Activated CD8-positive, alpha-beta memory T cell treated with anti-CD3 and anti-CD28 coated beads for 24 hours (primary cell): ENCODE data around the gene DROSHA.
"Not testable (repeated sequence)": the region's sequence is repeated elsewhere in the genome, so short reads cannot be mapped to it uniquely, and the experiment has no call there.

Source experiments
- DNase-seq: peaks from one replicate; pipeline ENCODE4 v3.0.0-alpha.2; 2020

The DROSHA gene

DNA sequence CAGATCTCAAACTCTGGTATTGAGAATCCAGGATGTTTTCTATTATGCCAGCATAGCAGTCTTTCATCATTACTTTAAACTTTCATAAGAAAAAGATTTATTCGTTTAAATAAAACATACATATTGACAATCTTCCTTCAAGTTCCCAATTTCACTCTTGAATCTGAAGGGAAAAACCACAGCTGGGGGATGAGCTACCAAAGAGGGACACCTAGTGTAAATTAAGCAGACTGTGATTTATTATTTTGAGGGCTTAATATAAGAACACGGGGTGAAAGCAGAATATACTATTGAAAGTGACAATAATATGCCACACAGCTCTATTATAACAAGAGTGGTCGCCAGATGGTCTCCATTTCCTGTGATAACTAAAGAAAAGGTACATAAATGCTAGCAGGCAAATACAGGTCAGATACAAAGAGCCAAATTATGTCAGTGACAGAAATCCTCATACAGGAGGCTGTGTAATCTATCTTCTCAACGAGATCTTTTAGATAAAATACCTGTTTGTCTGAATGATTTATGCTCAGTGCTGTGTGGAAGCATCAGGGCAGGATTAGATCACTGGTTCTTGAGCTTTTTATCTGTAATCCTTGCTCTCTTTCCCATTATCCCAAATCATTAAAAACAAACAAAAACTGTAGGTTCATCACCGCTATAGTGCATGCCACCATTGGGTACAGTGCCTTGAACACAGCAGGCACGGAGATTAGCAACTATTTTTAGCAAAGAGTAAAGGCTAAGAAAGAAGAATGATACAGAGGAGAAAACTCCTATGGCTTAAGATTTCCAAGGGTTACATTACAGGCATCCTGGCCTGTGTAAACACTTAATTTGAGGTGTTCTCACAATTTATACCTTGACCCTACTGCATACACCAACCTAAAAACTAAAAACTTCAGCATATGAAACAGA is 116.6 kb downstream of the DROSHA start:
- no peak for DNase-seq

DNA sequence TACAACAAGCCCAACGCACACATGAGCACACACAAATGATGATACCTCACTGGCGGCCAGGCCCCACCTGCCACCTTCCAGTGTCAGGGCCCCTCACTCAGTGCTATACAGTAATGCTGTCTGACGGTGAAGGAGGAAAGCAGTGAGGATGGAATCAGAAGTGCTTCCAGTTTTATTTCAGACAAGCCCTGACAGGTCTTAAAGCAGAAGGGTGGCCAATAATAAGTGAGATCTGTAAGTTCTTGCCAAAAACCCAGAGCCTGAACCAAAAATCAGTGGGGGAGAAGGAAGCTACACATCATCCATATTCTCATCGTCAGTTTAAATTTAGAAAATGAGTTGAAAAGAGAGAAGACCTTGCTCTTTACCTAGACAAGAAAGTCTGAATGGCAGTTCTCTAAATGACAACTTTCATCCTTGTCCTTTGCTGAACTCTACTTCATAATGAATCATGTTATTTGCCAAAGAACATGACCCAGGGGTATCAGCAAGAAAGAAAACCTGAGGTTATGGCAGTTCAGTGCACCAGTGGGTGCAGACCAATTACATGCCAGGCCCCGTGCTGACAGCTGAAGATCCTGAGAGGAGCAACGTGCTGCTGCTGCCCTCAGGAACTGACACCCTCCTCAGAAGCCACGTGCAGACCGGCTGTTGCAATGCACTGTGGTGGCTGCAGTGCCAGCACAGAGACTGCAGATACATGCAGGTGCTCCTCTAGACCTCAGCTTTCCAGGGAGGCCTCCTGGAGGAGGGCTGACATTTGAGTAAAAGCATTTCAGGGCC is 118.7 kb downstream of the DROSHA start:
- DNase-seq: no peak

DNA sequence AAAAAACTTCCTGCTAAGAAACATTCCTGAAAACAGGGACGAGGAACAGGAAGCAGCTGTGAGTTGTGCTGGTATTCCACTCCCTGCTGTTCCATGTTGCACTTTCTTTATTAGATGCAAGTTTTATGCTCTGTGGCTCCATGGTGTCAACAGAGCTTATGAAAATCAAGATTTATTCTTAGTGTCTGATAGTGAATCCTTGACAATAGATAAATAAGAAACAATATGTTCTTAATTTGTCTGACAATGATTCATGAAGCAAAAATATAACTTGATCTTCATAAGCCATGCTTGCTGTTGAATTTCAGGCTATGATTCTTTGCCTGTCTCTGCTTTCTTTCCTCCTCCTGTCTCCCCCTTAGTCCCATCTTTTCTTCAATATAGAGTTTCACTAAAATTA is 119.6 kb downstream of the DROSHA start:
- DNase-seq: no peak

GRCh38 chr5:31410089-31410488 is 121.8 kb downstream of the DROSHA start:
- DNase-seq: no peak

DNA sequence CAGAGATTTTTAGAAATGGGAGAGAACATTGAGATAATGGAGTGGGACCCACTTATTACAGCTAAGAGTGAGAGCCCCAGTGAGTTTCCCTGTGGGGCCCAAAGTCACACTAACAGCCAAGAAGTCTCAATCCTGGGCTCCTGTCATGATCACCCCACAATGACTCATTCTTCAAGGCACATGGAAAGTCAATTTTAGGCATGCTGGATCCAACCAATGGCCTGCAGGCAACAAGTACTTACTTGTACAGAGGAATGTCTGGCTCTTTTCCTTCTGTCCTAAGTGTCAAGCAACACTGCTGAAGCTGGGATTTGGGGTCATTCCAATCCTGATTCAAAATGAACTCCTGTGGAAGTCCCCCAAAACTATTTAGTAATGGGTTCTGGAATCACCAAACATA is 123.1 kb downstream of the DROSHA start:
- no peak for DNase-seq

- DNase-seq: no peak
Observed at GRCh38 chr5:31407921-31408693, 123.8 kb downstream of the DROSHA start.

GRCh38 chr5:31404325-31404724 is 127.6 kb downstream of the DROSHA start:
- DNase-seq: no peak

- DNase-seq: no peak
Observed at GRCh38 chr5:31401691-31402090, 130.2 kb downstream of the DROSHA start.

DNA sequence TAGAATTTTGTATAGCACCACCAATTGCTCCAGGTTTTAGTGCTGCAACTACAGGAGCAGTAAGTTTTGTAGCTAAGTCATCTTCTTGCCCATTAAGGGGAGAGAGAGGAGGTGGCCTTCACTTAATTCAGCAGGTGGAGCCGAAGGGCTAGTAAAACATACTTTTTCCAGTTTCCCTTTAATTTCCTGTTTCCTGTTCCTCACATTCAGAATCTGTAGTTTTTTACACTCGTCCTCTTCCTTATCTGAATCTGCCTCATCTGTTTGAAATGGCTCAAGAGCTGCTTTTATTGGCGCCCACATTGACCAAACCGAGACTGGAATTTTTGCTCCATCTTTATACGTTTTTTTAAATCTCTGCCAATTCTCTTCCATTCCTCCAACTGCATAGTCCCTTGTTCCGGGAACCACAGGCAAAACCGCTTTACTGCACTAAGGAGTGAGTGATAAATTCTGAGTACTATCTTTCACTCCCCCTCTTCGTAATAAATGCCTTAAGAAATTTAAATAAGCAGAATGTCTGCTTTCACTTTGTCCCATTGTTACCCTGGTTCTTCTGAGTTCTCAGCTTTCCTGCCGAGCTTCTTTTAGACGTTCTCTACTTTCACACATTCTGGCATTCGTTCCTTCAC is 133.9 kb downstream of the DROSHA start:
- DNase-seq: no peak

GRCh38 chr5:31396611-31397295 is 135.1 kb downstream of the DROSHA start:
- DNase-seq: no peak

DNA sequence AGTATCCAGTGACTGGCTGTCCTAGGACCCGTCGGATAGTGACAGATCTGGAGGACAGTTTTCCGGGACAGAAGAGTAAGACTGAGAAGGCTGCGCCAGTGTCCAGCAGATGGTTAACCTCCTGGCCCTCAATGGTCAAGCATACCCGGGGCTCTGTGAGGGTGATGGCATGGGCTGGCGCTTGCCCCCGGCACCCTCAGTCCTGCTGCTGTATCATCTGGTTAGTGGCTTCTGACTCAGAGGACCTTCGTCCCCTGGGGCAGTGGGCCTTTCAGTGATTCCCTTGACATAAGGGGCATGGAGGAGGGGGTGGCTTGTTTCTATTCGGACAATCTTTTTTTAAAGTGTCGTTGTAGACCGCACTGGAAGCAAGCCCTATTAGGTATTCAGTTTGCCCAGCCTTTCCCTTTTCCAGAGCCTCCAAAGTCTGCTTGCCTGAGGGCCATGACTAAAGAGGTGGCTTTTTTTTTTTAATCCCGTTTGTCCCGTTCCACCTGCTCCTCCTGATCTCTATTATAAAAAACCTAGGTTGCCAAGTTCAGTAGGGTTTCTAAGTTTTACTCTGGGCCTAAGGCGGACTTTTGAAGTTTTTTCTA is 136.3 kb downstream of the DROSHA start:
- not testable (repeated sequence) for DNase-seq

DNA sequence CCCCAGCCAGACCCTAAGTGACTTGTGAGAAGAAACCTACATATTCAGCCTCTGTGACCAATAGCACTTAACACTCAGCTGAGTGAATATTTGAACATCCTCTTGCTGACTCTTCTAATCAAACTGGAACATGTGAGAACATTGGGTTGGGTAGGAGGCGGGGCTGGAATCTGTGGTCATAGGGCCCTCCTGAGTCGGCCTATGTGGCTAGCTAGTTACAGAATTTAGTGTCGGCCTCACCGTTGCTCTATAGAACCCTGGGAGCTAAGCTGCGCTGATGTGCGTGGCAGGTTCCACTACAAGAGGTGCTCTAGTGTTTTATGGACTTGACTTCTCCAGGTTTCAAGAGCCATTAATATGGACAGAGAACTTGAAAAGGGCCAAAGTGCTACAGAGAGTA is 138.8 kb downstream of the DROSHA start:
- no peak for DNase-seq

DNA sequence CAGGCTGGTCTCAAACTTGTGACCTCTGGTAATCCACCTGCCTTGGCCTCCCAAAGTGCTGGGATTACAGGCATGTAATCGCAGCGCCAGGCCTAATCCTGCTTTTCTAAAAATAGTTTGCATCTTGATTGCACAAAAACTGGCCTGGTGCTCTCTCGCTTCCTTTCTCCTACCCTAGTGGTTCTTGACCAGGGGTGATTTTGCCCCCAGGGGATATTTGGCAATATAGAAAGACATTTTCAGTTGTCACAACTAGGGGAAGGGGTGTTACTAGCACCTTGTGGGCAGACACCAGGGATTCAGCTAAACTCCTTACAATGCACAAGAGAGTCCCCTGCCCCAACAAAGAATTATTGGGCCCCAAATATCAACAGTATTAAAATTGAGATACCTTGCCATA is 139.8 kb downstream of the DROSHA start:
- DNase-seq: no peak

DNA sequence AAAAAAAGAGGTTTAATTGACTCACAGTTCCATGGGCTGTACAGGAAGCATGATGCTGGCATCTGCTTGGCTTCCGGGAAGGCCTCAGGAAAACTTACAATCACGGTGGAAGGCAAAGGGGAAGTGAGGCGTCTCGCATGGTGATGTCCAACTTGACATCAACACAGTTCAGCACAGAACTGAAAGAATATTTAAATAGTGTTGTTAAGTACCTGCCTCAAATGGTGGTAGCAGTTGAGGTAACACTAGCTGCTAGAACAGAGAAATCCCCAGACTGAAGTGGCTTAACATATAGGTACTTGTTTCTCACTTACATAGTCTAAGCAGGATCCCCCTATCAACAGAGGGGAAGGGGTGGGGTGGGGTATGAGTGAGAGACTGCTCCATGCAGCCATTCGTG is 141.6 kb downstream of the DROSHA start:
- DNase-seq: no peak

DNA sequence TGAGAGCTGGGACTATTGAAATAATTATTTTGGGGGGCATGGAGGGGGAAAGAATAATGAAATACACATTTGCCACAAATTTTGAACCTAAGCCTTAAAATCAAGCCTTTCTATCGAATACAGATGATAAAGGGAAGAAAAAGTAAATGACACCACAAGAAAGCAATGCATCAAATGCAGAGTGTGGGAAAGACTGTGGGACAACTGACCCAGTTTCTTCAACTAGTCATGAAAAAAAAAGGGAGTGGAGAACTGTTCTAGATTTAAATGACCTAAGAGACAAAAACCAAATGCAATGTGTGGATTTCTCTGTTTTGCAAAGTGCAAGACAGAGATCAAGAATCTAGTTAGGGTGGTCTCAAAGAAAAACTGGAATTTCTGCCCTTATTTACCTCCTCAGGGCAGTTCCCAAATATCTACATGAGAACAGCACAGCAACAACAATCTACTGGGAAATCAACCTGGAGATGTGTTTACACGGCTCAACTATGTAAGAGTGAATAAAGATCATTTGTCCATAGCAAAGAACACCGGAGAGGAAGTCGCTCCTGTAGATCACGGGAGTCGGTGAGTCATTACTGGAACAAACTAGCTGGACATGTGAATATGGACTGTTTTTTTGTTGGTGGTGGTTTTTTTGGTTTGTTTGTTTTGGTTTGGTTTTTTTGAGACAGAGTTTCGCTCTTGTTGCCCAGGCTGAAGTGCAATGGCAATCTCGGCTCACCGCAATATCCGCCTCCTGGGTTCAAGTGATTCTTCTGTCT is 145.9 kb downstream of the DROSHA start:
- no peak for DNase-seq

GRCh38 chr5:31383734-31384133 is 148.2 kb downstream of the DROSHA start:
- DNase-seq: no peak

DNA sequence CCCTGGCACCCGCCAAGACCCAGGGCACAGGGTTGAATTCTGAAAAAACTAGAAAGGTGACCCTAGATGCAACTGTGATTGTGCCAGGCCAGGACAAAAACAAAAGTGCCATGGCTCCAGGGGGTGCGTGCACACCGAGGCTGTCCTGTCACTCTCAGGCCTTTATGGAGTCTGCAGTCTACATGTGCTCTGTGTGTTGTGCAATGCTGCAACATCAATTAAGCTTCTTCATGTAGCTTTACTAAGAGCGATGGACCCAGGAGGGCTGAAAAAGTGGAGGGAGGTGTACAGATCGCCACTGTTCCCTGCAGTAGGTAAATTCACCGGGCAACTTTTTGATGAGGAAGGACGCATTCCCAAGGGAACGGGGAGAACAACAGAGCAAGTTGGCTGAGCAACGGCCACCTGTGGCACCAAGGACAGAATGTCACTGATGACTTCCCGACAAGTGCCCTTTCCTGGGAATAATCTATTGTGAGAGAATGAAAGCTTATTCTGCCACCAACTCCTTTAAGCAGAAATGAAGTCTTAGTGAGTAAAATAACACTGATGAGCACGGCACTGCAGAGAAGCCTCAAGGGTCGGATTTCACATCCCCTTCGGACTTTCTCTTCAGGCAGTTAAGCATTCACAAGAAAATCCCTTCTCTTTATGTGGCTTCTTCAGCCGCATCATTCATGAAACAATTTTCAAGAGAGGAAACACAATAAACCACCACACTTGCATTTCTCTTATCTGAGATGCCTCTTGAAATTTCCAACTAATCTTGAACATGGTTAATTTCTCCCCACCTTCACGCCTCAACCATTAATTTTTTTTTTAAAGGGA is 149.6 kb downstream of the DROSHA start:
- DNase-seq: no peak

DNA sequence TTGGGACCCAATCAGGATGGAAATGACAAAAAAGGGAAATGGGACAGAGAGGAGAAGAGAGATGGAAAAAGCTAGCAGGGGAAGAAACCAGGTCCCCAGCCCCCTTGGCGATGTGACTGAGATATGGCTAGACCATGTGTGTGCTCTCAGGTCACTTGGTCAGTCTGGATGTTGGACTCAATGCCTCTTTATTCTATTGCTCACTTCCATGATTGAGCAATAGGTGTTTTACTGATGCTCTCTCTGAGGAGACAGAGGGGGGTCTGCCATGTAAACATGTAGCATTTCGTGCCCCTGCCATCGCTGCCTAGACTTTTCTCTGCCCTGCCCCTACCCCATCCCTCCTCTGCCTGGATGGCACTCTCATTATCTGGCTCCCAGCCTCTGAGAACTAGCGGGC is 150.6 kb downstream of the DROSHA start:
- no peak for DNase-seq

GRCh38 chr5:31380049-31380448 is 151.8 kb downstream of the DROSHA start:
- DNase-seq: no peak

GRCh38 chr5:31378838-31379237 is 153.1 kb downstream of the DROSHA start:
- no peak for DNase-seq
